ENCODE measurements around the gene PKMYT1.

GRCh38 chr16:2988590-2989099 lies 8.4 kb upstream of the PKMYT1 start:
- TF ChIP-seq NFE2L2 (IDR thresholded peaks at IDR 0.05; ENCODE audit: low read depth, low read length) (no peak), POLR2A (IDR thresholded peaks at IDR 0.05; ENCODE audit: low read depth, low read length) (no peak), CTCF (conservative IDR thresholded peaks at IDR 0.05; ENCODE audit: low read depth, low read length) (no peak)
